ENCODE results near the gene TCF4.

GRCh38 chr18:55510809-55511208 is 77.2 kb downstream of the TCF4 start:
- TF ChIP-seq CTCF (IDR thresholded peaks at IDR 0.05; ENCODE audit: low read length) (no peak), EZH2phosphoT487 (IDR thresholded peaks at IDR 0.05; ENCODE audit: low read length) (no peak), EZH2 (optimal IDR thresholded peaks at IDR 0.05; ENCODE audit: low read depth, low read length) (no peak)
